HFF-Myc (cell line): ENCODE data around the gene ZNF207.

Experiments used
- DNase-seq: peaks from one replicate; pipeline ENCODE4 v3.0.0-alpha.2; 2011; ENCODE audit warnings: low read depth; ENCODE audit errors: extremely low read depth
- H3K4me3 ChIP-seq: replicated peaks from 2 replicates; pipeline ENCODE4 v1.5.1; 2011; ENCODE audit warnings: low read depth, mild to moderate bottlenecking, control low read depth, low read length
- TF ChIP-seq, protein P1 (sequence below): IDR thresholded peaks from 2 replicates; pipeline ENCODE4 v1.5.1; 2012; ENCODE audit warnings: mild to moderate bottlenecking, low read depth, low read length, control low read depth; ENCODE audit errors: missing control alignments

ZNF207 gene

DNA sequence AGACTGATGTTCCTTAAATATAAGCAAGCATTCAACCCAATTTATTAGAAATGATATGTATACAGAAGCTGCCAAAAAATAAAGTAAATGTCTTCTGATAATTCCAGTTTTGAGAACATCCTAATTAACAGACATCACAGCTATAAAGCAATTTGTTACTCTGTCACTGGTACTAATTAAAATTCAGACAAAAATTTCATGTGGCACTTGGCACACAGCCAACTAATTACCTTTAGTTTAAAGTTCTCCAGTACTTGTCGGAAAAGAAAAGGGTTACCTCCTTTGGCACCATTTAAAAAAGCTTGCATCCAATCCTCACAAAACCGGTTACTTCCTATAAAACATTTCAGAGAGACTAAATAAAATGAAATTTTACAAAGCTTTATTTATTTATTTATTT is 16.8 kb upstream of the ZNF207 start:
- H3K4me3 ChIP-seq: no peak overlapping the region
- DNase-seq: no peak
- TF ChIP-seq, protein P1, sequence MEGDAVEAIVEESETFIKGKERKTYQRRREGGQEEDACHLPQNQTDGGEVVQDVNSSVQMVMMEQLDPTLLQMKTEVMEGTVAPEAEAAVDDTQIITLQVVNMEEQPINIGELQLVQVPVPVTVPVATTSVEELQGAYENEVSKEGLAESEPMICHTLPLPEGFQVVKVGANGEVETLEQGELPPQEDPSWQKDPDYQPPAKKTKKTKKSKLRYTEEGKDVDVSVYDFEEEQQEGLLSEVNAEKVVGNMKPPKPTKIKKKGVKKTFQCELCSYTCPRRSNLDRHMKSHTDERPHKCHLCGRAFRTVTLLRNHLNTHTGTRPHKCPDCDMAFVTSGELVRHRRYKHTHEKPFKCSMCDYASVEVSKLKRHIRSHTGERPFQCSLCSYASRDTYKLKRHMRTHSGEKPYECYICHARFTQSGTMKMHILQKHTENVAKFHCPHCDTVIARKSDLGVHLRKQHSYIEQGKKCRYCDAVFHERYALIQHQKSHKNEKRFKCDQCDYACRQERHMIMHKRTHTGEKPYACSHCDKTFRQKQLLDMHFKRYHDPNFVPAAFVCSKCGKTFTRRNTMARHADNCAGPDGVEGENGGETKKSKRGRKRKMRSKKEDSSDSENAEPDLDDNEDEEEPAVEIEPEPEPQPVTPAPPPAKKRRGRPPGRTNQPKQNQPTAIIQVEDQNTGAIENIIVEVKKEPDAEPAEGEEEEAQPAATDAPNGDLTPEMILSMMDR: no peak

DNA sequence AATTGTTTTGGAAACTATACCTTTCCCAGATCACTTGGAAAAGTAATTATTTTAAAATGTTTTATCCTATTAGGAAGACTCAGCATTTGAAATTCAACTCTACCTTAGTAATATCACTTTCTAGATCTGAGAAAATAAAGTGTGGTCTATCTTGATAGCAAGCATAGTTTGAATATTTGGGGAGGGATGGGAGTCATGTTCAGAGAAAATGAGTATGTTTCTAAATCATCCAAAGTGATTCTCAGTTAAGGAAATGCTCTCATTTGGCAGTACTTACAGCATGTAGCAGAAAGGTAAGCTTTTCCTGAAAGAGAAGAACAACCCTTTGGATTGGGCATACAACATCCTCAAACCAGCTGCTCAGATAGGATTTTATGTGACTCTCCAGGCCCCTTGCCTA is 14.9 kb upstream of the ZNF207 start:
- no peak for DNase-seq
- TF ChIP-seq, protein P1: no peak
- no peak overlapping the region for H3K4me3 ChIP-seq

DNA sequence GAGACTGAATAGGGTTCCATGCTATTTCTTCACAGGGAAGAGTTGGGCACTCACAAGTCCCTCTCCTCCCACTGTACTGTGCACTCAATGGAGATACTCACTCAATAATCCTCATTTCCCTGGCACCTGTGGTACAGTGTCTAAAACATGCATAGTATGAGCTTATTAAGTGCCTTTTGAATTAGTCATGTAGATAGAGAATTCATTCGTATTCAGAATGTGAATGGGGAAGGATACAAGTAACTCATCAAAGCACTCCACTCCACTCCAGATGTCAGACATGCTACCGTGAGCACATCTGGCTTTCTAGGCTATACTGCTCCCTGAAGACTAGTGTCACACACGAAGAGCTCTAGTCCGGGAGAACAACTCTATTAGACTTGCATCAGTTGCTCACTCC is 14.3 kb upstream of the ZNF207 start:
- TF ChIP-seq, protein P1: no peak
- peak; percentile 70 for DNase-seq
- no peak overlapping the region for H3K4me3 ChIP-seq

DNA sequence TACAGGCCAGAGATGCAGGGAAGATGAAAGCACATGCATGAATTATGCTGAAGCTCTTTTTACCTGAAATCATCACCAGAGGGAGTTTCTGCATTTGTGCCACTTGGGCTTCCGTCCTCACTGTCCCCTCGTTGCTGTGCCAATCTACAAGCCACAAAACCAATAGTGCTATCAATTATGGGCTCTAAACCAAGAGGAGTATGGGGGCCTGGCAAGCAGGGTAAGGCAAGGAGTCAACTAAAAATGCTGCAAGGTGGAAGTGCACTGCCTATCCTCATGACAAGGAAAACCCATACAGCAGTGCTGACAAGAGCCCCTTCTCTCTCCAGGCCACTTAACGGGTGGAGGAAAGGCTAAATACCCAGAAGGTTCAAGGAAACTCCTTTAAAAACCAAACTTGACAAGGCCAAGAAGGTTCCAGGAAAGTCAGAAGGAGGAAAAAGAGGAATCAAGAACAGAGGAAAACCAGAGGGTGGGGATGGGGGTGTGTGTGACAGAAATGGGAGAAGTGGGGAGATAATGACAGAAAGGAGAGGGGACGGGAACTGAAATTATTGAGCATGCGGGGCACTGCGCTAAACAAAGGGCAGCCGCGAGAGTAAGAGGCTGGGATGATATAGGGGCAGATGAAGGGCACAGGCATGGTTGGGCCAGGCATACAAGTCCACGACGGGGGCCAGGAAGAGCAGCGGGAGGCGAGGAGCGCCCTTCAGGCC is 8.7 kb upstream of the ZNF207 start:
- TF ChIP-seq, protein P1: no peak
- peak overlapping the region; percentile 67 for H3K4me3 ChIP-seq
- DNase-seq: no peak

DNA sequence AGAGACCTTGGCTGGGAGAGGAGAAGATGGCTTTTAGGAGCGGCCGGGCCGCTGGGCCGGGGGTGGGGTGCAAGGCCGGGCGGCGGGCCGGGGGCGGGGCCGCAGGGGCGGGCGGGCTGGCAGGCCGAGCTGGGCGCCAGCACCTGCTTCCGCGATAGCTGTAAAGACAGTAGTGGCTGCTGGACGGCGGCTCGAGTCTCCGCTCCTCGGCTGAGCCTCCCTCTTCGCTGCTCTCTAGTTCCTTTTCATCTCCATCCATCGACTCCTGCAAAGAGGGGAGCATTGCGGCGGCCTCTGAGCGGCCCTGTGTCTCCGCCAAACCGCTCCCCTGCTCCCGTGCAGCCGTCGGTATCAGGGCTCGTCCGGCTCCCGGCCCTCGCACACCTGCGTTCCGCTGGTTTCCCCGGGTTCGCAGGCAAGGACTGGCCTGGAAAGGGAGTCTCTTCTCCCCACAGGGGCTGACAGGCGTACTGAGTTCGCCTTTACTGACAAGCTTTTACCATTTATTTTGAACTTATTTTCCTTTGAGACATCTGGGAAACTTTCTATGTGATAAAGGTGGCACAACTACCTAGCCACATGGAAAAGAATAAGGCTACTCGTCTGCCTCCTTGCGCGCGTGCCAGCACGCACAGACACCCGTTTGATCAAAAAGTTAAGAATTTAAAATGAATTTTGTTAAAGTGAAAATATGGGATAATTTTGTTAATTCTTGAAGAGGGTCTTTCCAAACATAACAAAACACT is 7.9 kb upstream of the ZNF207 start, which contains the start of gene C17orf75:
C17orf75 (minus strand) TSS at position 317 of the 746 bp plus-strand sequence; CDS start at position 283, 34 bp downstream.
- TF ChIP-seq, protein P1: no peak
- H3K4me3 ChIP-seq: peak within 1 kb of the TSS; percentile 67
- DNase-seq: peak; percentile 48

DNA sequence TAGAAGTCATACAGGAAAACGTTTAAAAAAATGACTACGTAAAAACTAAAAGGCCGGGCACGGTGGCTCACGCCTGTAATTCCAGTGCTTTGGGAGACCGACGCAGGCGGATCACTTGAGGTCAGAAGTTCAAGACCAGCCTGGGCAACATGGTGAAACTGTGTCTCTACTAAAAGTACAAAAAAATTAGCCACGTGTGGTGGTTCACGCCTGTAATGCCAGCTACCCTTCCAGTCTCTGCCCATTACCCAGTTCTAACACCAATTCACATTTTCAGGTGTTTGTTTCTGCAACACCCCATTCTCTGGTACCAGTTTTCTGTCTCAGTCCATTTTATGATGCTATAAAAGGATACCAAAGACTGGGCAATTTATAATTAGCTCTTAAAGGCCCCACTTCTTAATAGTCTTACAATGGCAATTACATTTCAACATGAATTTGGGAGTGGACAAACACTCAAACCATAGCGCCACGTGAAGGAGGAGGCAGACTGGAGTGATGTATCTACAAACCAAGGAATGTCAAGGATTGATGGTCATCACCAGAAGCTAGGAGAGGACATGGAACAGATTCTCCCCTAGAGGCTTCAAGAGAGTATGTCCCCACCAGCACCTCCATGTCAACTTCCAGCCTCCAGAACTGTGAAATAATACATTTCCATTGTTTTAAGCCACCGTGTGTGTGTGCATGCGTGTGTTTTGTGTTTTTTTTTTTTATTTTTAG is 7.2 kb upstream of the ZNF207 start:
- DNase-seq: no peak
- H3K4me3 ChIP-seq: peak overlapping the region; percentile 67
- TF ChIP-seq, protein P1: no peak
